ENCODE measurements around the gene MEGF11. TPM values are rescaled to one million over a fixed set of nuclear protein-coding genes. Genes with fewer than 3 reads are reported as not detected.

The MEGF11 gene
- total and polyA plus RNA-seq, 2 donors (not counting 1 experiment from before 2014, with no cell fraction given), result under 0.01 TPM; not detected in 1

DNA sequence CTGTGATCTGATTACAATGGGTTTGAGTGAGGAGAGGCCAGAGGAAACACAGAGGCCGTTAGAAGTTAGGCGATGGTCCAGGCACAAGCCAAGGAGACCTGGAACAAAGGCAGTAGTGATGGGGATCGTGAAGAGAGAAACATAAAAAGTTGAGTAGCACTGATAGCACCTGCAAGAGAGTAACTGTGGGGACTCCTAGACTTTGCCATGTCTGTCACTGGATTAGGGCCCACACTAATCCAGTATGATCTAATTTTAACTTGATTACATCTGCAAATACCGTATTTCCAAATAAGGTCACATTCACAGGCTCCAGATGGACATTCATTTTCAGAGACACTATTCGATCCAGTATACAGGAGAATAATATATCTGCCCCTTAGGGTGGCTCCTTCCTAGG lies 239.5 kb downstream of the MEGF11 start:
- TF ChIP-seq EZH2 (IDR thresholded peaks at IDR 0.05; ENCODE audit: low read length, missing control alignments) (no peak), CTCF (conservative IDR thresholded peaks at IDR 0.05 in 1 of 2, IDR thresholded peaks at IDR 0.05 in 1 of 2; ENCODE audit: low read depth in 1 of 2, low read length in 2 of 2) (no peak)
- Histone ChIP-seq H3K9ac (ENCODE audit: insufficient read depth, low read length) (no peak overlapping the region), H3K9me3 (ENCODE audit: control insufficient read depth, insufficient read depth, low read depth, low read length) (no peaks in the 10 kb centered on the region), H3K79me2 (ENCODE audit: control insufficient read depth, insufficient read depth, low read length) (no peaks in the 10 kb centered on the region), H3K4me3 (replicated peaks in 1 of 4; ENCODE audit: control extremely low read depth in 1 of 4, insufficient read depth in 1 of 4, low read depth in 3 of 4, low read length in 4 of 4) (no peak overlapping the region), H2AFZ (ENCODE audit: low read length) (no peak overlapping the region), H4K20me1 (ENCODE audit: control insufficient read depth, extremely low read depth, insufficient read depth, low read length) (no peaks in the 10 kb centered on the region), H3K27ac (ENCODE audit: insufficient read depth, low read length) (no peak overlapping the region), H3K36me3 (ENCODE audit: control insufficient read depth, insufficient read depth, low read length) (no peaks in the 10 kb centered on the region), H3K27me3 (ENCODE audit: control insufficient read depth, insufficient read depth, low read length) (no peaks in the 10 kb centered on the region), H3K4me1 (ENCODE audit: control insufficient read depth, extremely low read depth, insufficient read depth, low read length) (no peaks in the 10 kb centered on the region), H3K4me2 (ENCODE audit: extremely low read depth, insufficient read depth, low read length) (no peak overlapping the region)
- DNase-seq (ENCODE audit: low read depth in 2 of 2), result no peak

- Histone ChIP-seq H3K79me2 (ENCODE audit: control insufficient read depth, insufficient read depth, low read length) (no peaks in the 10 kb centered on the region), H3K4me1 (ENCODE audit: control insufficient read depth, extremely low read depth, insufficient read depth, low read length) (no peaks in the 10 kb centered on the region), H3K9ac (ENCODE audit: insufficient read depth, low read length) (no peak overlapping the region), H3K27ac (ENCODE audit: insufficient read depth, low read length) (no peak overlapping the region), H2AFZ (ENCODE audit: low read length) (no peak overlapping the region), H4K20me1 (ENCODE audit: control insufficient read depth, extremely low read depth, insufficient read depth, low read length) (no peaks in the 10 kb centered on the region), H3K36me3 (ENCODE audit: control insufficient read depth, insufficient read depth, low read length) (no peaks in the 10 kb centered on the region), H3K9me3 (ENCODE audit: control insufficient read depth, insufficient read depth, low read depth, low read length) (no peaks in the 10 kb centered on the region), H3K27me3 (ENCODE audit: control insufficient read depth, insufficient read depth, low read length) (no peaks in the 10 kb centered on the region), H3K4me2 (ENCODE audit: extremely low read depth, insufficient read depth, low read length) (no peak overlapping the region), H3K4me3 (replicated peaks in 1 of 4; ENCODE audit: control extremely low read depth in 1 of 4, insufficient read depth in 1 of 4, low read depth in 3 of 4, low read length in 4 of 4) (no peak overlapping the region)
- TF ChIP-seq EZH2 (IDR thresholded peaks at IDR 0.05; ENCODE audit: low read length, missing control alignments) (no peak), CTCF (conservative IDR thresholded peaks at IDR 0.05 in 1 of 2, IDR thresholded peaks at IDR 0.05 in 1 of 2; ENCODE audit: low read depth in 1 of 2, low read length in 2 of 2) (no peak)
- DNase-seq (ENCODE audit: low read depth in 2 of 2), result no peak
Observed at GRCh38 chr15:66008940-66009562, 244.5 kb downstream of the MEGF11 start.

DNA sequence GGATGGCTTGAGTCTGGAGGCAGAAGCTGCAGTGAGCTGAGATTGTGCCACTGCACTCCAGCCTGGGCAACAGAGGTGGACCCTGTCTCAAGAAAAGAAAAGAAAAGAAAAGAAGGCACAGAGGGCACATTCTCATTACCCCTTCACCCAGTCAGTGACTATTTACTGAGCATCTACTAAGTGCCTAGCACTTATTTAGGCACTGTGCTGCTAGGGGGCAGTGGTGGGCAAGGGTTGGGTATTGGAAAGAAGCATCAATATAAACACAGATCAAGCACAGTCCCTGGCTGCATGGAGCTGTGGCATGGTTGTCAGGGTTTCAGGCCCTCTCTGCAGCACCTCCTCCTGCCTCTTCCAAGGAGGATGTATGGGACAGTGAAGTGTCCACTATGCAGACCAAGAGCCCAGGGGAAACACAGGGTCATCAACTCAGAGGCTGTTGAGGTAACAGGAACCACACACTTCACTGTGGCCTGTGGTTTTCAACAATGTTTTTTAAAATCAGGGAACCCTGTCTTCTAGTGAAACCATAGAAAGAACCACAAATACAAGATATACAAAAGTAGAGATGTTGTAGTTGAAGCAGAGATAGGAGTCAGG lies 245.8 kb downstream of the MEGF11 start:
- no peak overlapping the region for H3K27ac ChIP-seq (ENCODE audit: insufficient read depth, low read length)
- no peaks in the 10 kb centered on the region for H4K20me1 ChIP-seq (ENCODE audit: control insufficient read depth, extremely low read depth, insufficient read depth, low read length)
- no peak for TF ChIP-seq CTCF (conservative IDR thresholded peaks at IDR 0.05 in 1 of 2, IDR thresholded peaks at IDR 0.05 in 1 of 2; ENCODE audit: low read depth in 1 of 2, low read length in 2 of 2)
- no peak for TF ChIP-seq EZH2 (IDR thresholded peaks at IDR 0.05; ENCODE audit: low read length, missing control alignments)
- no peak overlapping the region for H3K9ac ChIP-seq (ENCODE audit: insufficient read depth, low read length)
- H3K9me3 ChIP-seq (ENCODE audit: control insufficient read depth, insufficient read depth, low read depth, low read length), result no peaks in the 10 kb centered on the region
- no peak overlapping the region for H3K4me2 ChIP-seq (ENCODE audit: extremely low read depth, insufficient read depth, low read length)
- no peak for DNase-seq (ENCODE audit: low read depth in 2 of 2)
- no peaks in the 10 kb centered on the region for H3K79me2 ChIP-seq (ENCODE audit: control insufficient read depth, insufficient read depth, low read length)
- no peaks in the 10 kb centered on the region for H3K27me3 ChIP-seq (ENCODE audit: control insufficient read depth, insufficient read depth, low read length)
- no peak overlapping the region for H3K4me3 ChIP-seq (replicated peaks in 1 of 4; ENCODE audit: control extremely low read depth in 1 of 4, insufficient read depth in 1 of 4, low read depth in 3 of 4, low read length in 4 of 4)
- H2AFZ ChIP-seq (ENCODE audit: low read length), result no peak overlapping the region
- no peaks in the 10 kb centered on the region for H3K4me1 ChIP-seq (ENCODE audit: control insufficient read depth, extremely low read depth, insufficient read depth, low read length)
- no peaks in the 10 kb centered on the region for H3K36me3 ChIP-seq (ENCODE audit: control insufficient read depth, insufficient read depth, low read length)
